Psoas muscle (tissue), 8 donors: ENCODE data around the gene INTS11. TPM values are rescaled to one million over a fixed set of nuclear protein-coding genes. Genes with fewer than 3 reads are reported as not detected.
A peak's percentile ranks its signal among the peaks of the same experiment; 100 is the strongest.

Experiments used
- ATAC-seq, 4 donors: fragments of 200-7000 bp; cut with Tn5 transposase; one replicate each; pipeline ENCODE4 v1.9.1; 2020; ENCODE audit warnings: moderate library complexity in 3 of 4, mild to moderate bottlenecking in 2 of 4
- DNase-seq, 2 donors: peaks; one replicate each; pipeline ENCODE4 v3.0.0-alpha.2; 2020
- H3K27ac ChIP-seq: fragments of 200-600 bp; one replicate; pipeline ENCODE4 v1.8.0; 2022
- H3K27me3 ChIP-seq, 3 donors: fragments of 200-600 bp in 1 of 3; one replicate each; pipeline versions ENCODE4 v1.6.1 to v1.8.0; 2013 to 2022; ENCODE audit warnings: low read length in 2 of 3, mild to moderate bottlenecking in 2 of 3, moderate library complexity in 1 of 3; ENCODE audit not compliant: insufficient read depth in 3 of 3
- H3K36me3 ChIP-seq, 2 donors: fragments of 200-600 bp in 1 of 2; one replicate each; pipeline versions ENCODE4 v1.6.1 to v1.8.0; 2013 to 2022; ENCODE audit warnings: low read depth in 1 of 2, mild to moderate bottlenecking in 1 of 2, moderate library complexity in 1 of 2; ENCODE audit not compliant: insufficient read depth in 1 of 2
- H3K4me1 ChIP-seq: fragments of 200-600 bp; one replicate; pipeline ENCODE4 v1.8.0; 2022
- H3K4me3 ChIP-seq: fragments of 200-600 bp; one replicate; pipeline ENCODE4 v1.8.0; 2022; ENCODE audit warnings: mild to moderate bottlenecking
- H3K9me3 ChIP-seq: fragments of 200-600 bp; one replicate; pipeline ENCODE4 v1.8.0; 2022
- CTCF ChIP-seq: fragments of 200-600 bp; IDR thresholded peaks from one replicate; pipeline ENCODE4 v1.8.0; 2022; ENCODE audit warnings: antibody characterized with exemption
- WGBS, 3 donors: extraction: QIAGEN DNeasy Blood & Tissue Kit; methylation state at CpG; one replicate each; pipeline versions ENCODE4 v1.1.6 to v1.1.7; 2013; 5-methylcytosine and 5-hydroxymethylcytosine counted together
- intact Hi-C, 2 donors: fragments of 100-400 bp; cut with DNase I; formaldehyde crosslinking; loops; one replicate each; pipeline versions ENCODE4 v1.11.0 to v1.14.2; 2022
- polyA plus RNA-seq, 3 donors: library from polyadenylated mRNA; stranded (reverse); fragments of 200-250 nt; gene quantifications; one replicate each; pipeline ENCODE4 v1.2.3, GENCODE V29; 2013
- total RNA-seq, 4 donors: library from RNA; stranded (reverse); fragmentation: NEBNext Ultra II Directional in 2 of 4; extraction: Animal tissue kit (Norgen Biotek cat#: 25700) in 2 of 4; gene quantifications; one replicate each; pipeline versions ENCODE4 v1.2.1 to v1.2.4, GENCODE V29; 2021 to 2023
- donor health status: healthy with polysubstance abuse.
- donor health status: DM: no; HTN: no; CAD: no; lungs with moderate emphysema.
- donor health status: Bipolar disorder and iron deficiency.
- donor health status: healthy.
- donor health status: DM: yes; HTN: yes; CAD: no.
- donor health status: DM: no; HTN: no; CAD: no.
- donor health status: DM: no; HTN: no; CAD: no.
- donor health status: DM: yes; HTN: yes; CAD: no.

The INTS11 gene
- total and polyA plus RNA-seq, 7 donors = 55.6 to 80.8 (median 71.2) TPM

GRCh38 chr1:1306070-1306660 is 18.3 kb downstream of the INTS11 start:
- ATAC-seq (no peak), DNase-seq (no peak)
- WGBS, 3 donors = 17 to 49% (median 20%) methylated on average over 10 to 11 of the region's 11 CpGs
- Histone ChIP-seq H3K4me1 (peaks cover 45% of the 10 kb centered on the region), H3K27me3 (no peaks in the 10 kb centered on the region), H3K27ac (peak overlapping the region; percentile 67), H3K9me3 (no peaks in the 10 kb centered on the region), H3K4me3 (peak overlapping the region; percentile 93), H3K36me3 (peaks cover 0 to 13% of the 10 kb centered on the region in 2 donors)
- intact Hi-C loops = loop anchor here in 1 of 2 donors (5.0 kb wide), 1 partner anchor 41 kb away; the partner anchor contains the start of gene DVL1
- TF ChIP-seq CTCF = no peak

- intact Hi-C loops = loop anchor here in 1 of 2 donors (5.0 kb wide), 1 partner anchor 42 kb away; the partner anchor contains the start of gene DVL1
- Histone ChIP-seq H3K27me3 (no peaks in the 10 kb centered on the region), H3K36me3 (peaks cover 0 to 8% of the 10 kb centered on the region in 2 donors), H3K9me3 (no peaks in the 10 kb centered on the region), H3K4me3 (peak overlapping the region; percentile 93), H3K27ac (peak overlapping the region; percentile 67), H3K4me1 (peaks cover 45% of the 10 kb centered on the region)
- peak; percentile 80 to 84 for DNase-seq
- ATAC-seq = peak in 3 of 4 donors; percentile 7 to 10 (median 9)
- WGBS, 3 donors = 20 to 29% (median 24%) methylated on average over 20 to 25 of the region's 25 CpGs
- TF ChIP-seq CTCF = no peak
These were observed 19.0 kb downstream of the INTS11 start for GRCh38 chr1:1305300-1306069.

GRCh38 chr1:1304331-1305299 is 19.8 kb downstream of the INTS11 start:
- peak; percentile 77 to 88 for DNase-seq
- 20 to 29% (median 21%) methylated on average over 28 to 29 of the region's 29 CpGs for WGBS, 3 donors
- peak; percentile 4 to 27 (median 20) for ATAC-seq
- no peak for TF ChIP-seq CTCF
- Histone ChIP-seq H3K4me3 (peak overlapping the region; percentile 93), H3K4me1 (peaks cover 42% of the 10 kb centered on the region), H3K27ac (peak overlapping the region; percentile 67), H3K27me3 (no peaks in the 10 kb centered on the region), H3K9me3 (no peaks in the 10 kb centered on the region), H3K36me3 (peaks cover 0 to 3% of the 10 kb centered on the region in 2 donors)
- intact Hi-C loops = loop anchor here in 1 of 2 donors (5.0 kb wide), 1 partner anchor 43 kb away; the partner anchor contains the start of gene DVL1

- intact Hi-C loops = no loop called here
- no peak overlapping the region for H3K4me3 ChIP-seq
- ATAC-seq = no peak
- H3K27ac ChIP-seq = peak overlapping the region; percentile 67
- no peak for TF ChIP-seq CTCF
- peaks cover 33% of the 10 kb centered on the region for H3K4me1 ChIP-seq
- H3K27me3 ChIP-seq = no peaks in the 10 kb centered on the region
- WGBS, 3 donors = 65 to 74% (median 70%) methylated on average over 13 of the region's 13 CpGs
- no peak for DNase-seq
- no peaks in the 10 kb centered on the region for H3K9me3 ChIP-seq
- H3K36me3 ChIP-seq = peaks cover 0 to 3% of the 10 kb centered on the region in 2 donors
These were observed 20.7 kb downstream of the INTS11 start for GRCh38 chr1:1303736-1304135.
